PC-3 (cell line): ENCODE results near the gene CRYBG3.
A peak's percentile ranks its signal among the peaks of the same experiment; 100 is the strongest.

ENCODE experiments used
- CTCF ChIP-seq: fragments of 300-600 bp; sonication (generic); conservative IDR thresholded peaks from 2 replicates; pipeline ENCODE4 v1.5.1; 2017; ENCODE audit warnings: antibody characterized with exemption, low read depth, mild to moderate bottlenecking, low read length
- EZH2 ChIP-seq: fragments of 300-600 bp; sonication (generic); IDR thresholded peaks from one replicate; pipeline ENCODE4 v1.6.1; 2017; ENCODE audit warnings: antibody characterized with exemption, mild to moderate bottlenecking, low read length; ENCODE audit not compliant: unreplicated experiment

GRCh38 chr3:97793420-97794019 is 28.3 kb upstream of the CRYBG3 start:
- TF ChIP-seq CTCF = peak; percentile 92
- TF ChIP-seq EZH2 = no peak
